ENCODE results near the gene C6orf62.
"Not testable (repeated sequence)": the region's sequence is repeated elsewhere in the genome, so short reads cannot be mapped to it uniquely, and the experiment has no call there.

C6orf62 gene

DNA sequence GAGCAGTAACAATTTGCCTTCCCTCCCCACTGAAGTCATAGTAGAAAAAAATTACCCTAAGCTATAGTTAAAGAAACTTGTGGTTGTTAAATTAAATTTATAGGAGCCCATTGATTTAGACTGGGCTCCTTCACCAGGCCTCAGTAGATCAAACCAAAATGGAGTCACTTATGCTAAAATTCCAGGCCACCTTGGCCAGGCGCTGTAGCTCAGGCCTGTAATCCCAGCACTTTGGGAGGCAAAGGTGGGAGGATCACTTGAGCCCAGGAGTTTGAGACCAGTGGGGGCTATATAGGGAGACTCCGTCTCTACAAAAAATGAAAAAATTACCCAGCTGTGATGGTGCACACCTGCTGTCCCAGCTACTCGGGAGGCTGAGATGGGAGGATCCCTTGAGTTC is 40.8 kb upstream of the C6orf62 start:
- Histone ChIP-seq H3K9ac (ENCODE audit: low read length) (no peak overlapping the region), H3K27ac (ENCODE audit: low read length) (no peak overlapping the region), H3K4me2 (ENCODE audit: low read length) (no peak overlapping the region), H3K4me1 (ENCODE audit: low read length) (peaks cover 18% of the 10 kb centered on the region), H3K36me3 (replicated peaks; ENCODE audit: low read depth, low read length) (no peaks in the 10 kb centered on the region), H3K27me3 (ENCODE audit: low read depth, low read length) (no peaks in the 10 kb centered on the region), H3K4me3 (ENCODE audit: low read length) (no peak overlapping the region), H2AFZ (ENCODE audit: low read depth, low read length) (no peak overlapping the region), H3K9me3 (ENCODE audit: insufficient read depth, low read length) (no peaks in the 10 kb centered on the region), H4K20me1 (ENCODE audit: insufficient read depth, low read length) (no peaks in the 10 kb centered on the region), H3K79me2 (ENCODE audit: low read length) (no peaks in the 10 kb centered on the region)
- TF ChIP-seq, protein P1, sequence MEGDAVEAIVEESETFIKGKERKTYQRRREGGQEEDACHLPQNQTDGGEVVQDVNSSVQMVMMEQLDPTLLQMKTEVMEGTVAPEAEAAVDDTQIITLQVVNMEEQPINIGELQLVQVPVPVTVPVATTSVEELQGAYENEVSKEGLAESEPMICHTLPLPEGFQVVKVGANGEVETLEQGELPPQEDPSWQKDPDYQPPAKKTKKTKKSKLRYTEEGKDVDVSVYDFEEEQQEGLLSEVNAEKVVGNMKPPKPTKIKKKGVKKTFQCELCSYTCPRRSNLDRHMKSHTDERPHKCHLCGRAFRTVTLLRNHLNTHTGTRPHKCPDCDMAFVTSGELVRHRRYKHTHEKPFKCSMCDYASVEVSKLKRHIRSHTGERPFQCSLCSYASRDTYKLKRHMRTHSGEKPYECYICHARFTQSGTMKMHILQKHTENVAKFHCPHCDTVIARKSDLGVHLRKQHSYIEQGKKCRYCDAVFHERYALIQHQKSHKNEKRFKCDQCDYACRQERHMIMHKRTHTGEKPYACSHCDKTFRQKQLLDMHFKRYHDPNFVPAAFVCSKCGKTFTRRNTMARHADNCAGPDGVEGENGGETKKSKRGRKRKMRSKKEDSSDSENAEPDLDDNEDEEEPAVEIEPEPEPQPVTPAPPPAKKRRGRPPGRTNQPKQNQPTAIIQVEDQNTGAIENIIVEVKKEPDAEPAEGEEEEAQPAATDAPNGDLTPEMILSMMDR (IDR thresholded peaks at IDR 0.05; ENCODE audit: low read depth, low read length) = no peak
- TF ChIP-seq EZH2phosphoT487 (IDR thresholded peaks at IDR 0.05; ENCODE audit: low read depth) = no peak

DNA sequence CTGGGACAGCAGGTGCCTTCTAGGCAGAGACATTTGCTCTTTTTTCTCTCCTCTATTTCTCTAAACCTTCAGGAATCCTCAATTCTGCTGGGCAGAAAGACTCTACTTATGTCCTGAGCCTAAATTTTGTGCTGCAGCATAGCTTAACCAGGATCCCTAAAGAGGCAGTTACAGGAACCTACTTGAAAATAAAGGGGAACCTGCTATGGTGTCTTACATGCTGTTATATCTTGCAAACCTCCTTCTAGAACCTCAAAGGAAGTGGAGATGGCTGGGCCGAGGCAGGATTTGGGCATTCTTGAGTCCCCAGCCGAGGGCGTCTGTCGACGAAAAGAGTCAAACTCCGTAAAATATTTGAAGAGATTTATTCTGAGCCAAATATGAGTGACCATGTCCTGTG is 38.7 kb upstream of the C6orf62 start:
- Histone ChIP-seq H3K79me2 (ENCODE audit: low read length) (no peaks in the 10 kb centered on the region), H3K27ac (ENCODE audit: low read length) (no peak overlapping the region), H3K9ac (ENCODE audit: low read length) (no peak overlapping the region), H2AFZ (ENCODE audit: low read depth, low read length) (no peak overlapping the region), H3K4me2 (ENCODE audit: low read length) (no peak overlapping the region), H3K27me3 (ENCODE audit: low read depth, low read length) (no peaks in the 10 kb centered on the region), H3K9me3 (ENCODE audit: insufficient read depth, low read length) (no peaks in the 10 kb centered on the region), H3K4me3 (ENCODE audit: low read length) (no peak overlapping the region), H3K4me1 (ENCODE audit: low read length) (peaks cover 18% of the 10 kb centered on the region), H4K20me1 (ENCODE audit: insufficient read depth, low read length) (no peaks in the 10 kb centered on the region), H3K36me3 (replicated peaks; ENCODE audit: low read depth, low read length) (no peaks in the 10 kb centered on the region)
- TF ChIP-seq EZH2phosphoT487 (IDR thresholded peaks at IDR 0.05; ENCODE audit: low read depth) = no peak
- TF ChIP-seq, protein P1 (IDR thresholded peaks at IDR 0.05; ENCODE audit: low read depth, low read length) = no peak

DNA sequence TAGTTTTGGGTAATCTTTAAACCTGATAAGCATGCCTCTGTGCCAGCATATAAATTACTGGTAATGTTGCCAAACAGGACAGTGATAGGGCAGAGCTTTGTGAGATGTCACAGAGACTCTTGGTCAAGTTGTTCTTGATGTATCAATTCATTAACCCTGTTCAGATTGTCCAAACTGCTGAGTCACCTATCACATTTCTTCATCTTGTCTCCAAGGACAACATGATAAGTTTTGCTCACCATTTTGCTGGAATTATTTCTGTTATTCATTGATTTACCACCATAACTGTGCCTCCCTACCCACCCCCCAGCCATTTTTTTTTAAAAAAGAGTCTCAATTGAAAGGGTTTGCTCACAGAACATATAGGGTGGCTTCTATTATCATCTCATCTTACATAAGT is 36.3 kb upstream of the C6orf62 start:
- Histone ChIP-seq H3K9me3 (ENCODE audit: insufficient read depth, low read length) (0 out of 2 replicates have a peak, but pooled peaks cover 3% of the 10 kb centered on the region), H3K4me3 (ENCODE audit: low read length) (no peak overlapping the region), H3K4me2 (ENCODE audit: low read length) (no peak overlapping the region), H3K27ac (ENCODE audit: low read length) (no peak overlapping the region), H4K20me1 (ENCODE audit: insufficient read depth, low read length) (no peaks in the 10 kb centered on the region), H3K27me3 (ENCODE audit: low read depth, low read length) (no peaks in the 10 kb centered on the region), H3K9ac (ENCODE audit: low read length) (no peak overlapping the region), H3K4me1 (ENCODE audit: low read length) (peaks cover 11% of the 10 kb centered on the region; the same call in 1 of the 2 replicates), H2AFZ (ENCODE audit: low read depth, low read length) (no peak overlapping the region), H3K36me3 (replicated peaks; ENCODE audit: low read depth, low read length) (no peaks in the 10 kb centered on the region), H3K79me2 (ENCODE audit: low read length) (no peaks in the 10 kb centered on the region)
- no peak for TF ChIP-seq EZH2phosphoT487 (IDR thresholded peaks at IDR 0.05; ENCODE audit: low read depth)
- TF ChIP-seq, protein P1 (IDR thresholded peaks at IDR 0.05; ENCODE audit: low read depth, low read length) = no peak

DNA sequence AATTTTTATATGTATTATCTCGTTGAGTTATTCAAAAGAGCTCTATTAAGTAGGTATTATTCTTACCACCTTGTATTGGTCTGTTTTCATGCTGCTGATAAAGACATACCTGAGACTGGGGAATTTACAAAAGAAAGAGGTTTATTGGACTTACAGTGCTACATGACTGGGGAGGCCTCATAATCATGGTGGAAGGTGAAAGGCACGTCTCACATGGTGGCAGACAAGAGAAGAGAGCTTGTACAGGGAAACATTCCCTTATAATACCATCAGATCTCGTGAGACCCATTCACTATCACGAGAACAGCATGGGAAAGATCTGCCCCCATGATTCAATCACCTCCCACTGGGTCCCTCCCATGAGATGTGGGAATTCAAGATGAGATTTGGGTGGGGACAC is 35.4 kb upstream of the C6orf62 start:
- not testable (repeated sequence) for H3K27me3 ChIP-seq (ENCODE audit: low read depth, low read length); H3K27ac ChIP-seq (ENCODE audit: low read length); H3K36me3 ChIP-seq (replicated peaks; ENCODE audit: low read depth, low read length); H3K9ac ChIP-seq (ENCODE audit: low read length); H3K9me3 ChIP-seq (ENCODE audit: insufficient read depth, low read length); H2AFZ ChIP-seq (ENCODE audit: low read depth, low read length); H4K20me1 ChIP-seq (ENCODE audit: insufficient read depth, low read length); H3K79me2 ChIP-seq (ENCODE audit: low read length); H3K4me3 ChIP-seq (ENCODE audit: low read length); H3K4me2 ChIP-seq (ENCODE audit: low read length)
- peaks cover 14% of the 10 kb centered on the region for H3K4me1 ChIP-seq (ENCODE audit: low read length)

DNA sequence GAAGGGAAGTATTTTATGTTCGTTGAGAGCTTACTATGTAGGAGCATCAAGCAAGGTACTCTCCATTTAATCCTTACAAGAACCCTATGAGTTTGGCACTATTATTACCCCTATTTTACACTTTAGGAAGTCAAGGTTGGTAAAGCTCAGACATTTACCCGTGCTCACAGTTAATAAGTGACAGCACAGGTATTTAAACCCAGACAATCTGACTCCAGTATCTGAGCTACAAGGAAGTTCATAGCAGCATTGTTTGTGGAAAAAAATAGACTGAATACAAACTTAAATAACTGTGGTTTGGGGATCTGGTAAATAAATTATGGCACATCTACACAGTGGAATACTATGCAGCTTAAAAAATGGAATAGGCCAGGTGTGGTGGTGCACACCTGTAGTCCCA is 34.6 kb upstream of the C6orf62 start:
- Histone ChIP-seq H3K27ac (ENCODE audit: low read length) (no peak overlapping the region), H3K4me2 (ENCODE audit: low read length) (no peak overlapping the region), H3K4me1 (ENCODE audit: low read length) (peaks cover 13% of the 10 kb centered on the region), H3K4me3 (ENCODE audit: low read length) (no peak overlapping the region), H3K9me3 (ENCODE audit: insufficient read depth, low read length) (0 out of 2 replicates have a peak, but pooled peaks cover 3% of the 10 kb centered on the region), H3K79me2 (ENCODE audit: low read length) (no peaks in the 10 kb centered on the region), H2AFZ (ENCODE audit: low read depth, low read length) (no peak overlapping the region), H3K9ac (ENCODE audit: low read length) (no peak overlapping the region), H3K27me3 (ENCODE audit: low read depth, low read length) (no peaks in the 10 kb centered on the region), H4K20me1 (ENCODE audit: insufficient read depth, low read length) (no peaks in the 10 kb centered on the region), H3K36me3 (replicated peaks; ENCODE audit: low read depth, low read length) (no peaks in the 10 kb centered on the region)
- TF ChIP-seq EZH2phosphoT487 (IDR thresholded peaks at IDR 0.05; ENCODE audit: low read depth) = no peak
- TF ChIP-seq, protein P1 (IDR thresholded peaks at IDR 0.05; ENCODE audit: low read depth, low read length) = no peak
